Left forelimb (tissue), 1 donor: Measurements from ENCODE around the gene CKAP2L.
"Not testable (repeated sequence)": the region's sequence is repeated elsewhere in the genome, so short reads cannot be mapped to it uniquely, and the experiment has no call there.

Experiments used
- DNase-seq: peaks from one replicate; pipeline ENCODE4 v3.0.0-alpha.2; 2018; ENCODE audit warnings: low spot score

CKAP2L gene

DNA sequence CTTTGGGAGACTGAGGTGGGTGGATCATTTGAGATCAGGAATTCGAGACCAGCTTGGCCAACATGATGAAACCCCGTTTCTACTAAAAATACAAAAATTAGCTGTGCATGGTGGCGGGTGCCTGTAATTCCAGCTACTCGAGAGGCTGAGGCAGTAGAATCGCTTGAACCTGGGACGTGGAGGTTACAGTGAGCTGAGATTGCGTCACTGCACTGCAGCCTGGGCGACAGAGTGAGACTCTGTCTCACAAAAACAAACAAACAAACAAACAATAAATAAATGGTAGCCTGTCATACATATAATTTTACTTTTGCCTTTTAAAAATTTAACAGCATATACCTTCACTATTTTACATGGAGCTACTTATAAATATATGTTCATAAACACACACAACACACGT, 57.5 kb downstream of the CKAP2L start:
- DNase-seq, result not testable (repeated sequence)

DNA sequence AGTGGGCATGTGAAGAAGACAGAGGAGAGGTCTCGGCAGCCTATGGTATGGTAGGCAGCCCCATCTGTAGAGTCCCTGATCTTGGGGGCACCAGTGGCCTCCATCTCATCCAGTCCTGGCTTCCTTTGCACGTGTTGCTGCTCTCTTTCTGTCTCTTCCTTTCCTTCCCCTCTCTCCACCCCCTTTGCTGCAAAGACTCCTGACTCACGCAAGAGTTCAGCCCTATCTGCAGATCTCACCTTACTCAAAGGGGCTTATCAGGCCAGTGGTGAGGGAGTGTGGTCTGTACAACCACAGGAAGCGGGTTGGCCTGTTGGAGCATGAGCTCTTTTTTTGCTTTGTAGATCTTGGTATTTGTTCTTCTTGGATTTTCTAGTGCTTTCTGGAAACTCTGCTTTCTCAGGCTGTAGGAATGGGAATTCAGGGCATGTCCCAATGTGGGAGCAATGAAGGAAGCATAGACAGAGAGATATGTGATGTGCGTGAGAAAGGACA, 58.2 kb downstream of the CKAP2L start:
- peak; percentile 38 for DNase-seq

DNA sequence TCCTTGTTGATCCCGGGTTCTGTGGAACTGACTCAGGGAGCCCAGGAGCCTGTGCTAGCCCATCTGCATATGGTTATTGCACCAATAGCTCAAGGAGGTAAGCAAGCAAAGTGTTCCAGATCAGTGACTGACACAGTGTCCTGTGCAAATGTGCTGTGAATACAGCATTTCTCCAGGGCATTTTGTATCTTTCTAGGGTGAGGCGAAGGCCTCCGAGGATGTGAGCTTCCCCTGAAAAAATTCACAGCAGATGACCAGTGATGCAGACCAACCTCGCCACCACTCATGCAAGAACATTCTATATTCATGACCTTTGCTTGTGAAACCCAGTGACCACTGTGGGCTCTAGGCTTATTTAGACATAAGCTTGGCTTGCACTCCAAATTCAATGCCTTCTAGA, 58.8 kb downstream of the CKAP2L start:
- DNase-seq, result no peak

DNA sequence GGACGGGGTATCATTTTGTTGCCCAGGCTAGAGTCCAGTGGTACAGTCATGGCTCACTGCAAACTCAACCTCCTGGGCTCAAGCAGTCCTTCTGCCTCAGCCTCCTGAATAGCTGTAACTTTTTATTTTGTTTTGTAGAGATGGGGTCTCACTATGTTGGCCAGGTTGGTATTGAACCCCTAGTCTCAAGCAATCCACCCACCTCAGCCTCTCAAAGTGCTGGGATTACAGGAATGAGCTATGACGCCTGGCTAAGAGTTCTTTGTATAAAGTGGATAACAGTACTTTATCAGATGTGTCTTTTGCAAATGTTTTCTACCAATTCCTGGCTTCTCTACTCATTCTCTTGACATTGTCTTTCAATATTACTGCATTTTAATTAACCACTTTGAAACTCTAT, 60.7 kb downstream of the CKAP2L start:
- DNase-seq, result peak; percentile 18

DNA sequence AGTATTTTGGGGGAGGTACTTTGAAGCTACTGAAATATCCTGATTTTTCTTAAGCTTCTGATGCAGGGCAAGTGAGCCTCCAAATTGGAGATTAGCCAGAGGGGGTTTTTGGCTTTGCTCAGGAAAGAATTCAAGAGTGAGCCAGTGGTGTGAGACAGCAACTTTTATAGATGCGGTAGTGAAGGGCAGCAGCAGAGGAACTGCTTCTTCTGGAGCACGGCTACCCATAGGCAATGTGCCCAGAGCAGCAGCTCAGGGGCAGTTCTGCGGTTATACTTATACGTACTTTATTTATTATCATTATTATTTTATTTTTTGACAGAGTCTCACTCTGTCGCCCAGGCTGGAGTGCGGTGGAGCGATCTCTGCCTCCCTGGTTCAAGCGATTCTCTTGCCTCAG, 63.4 kb downstream of the CKAP2L start:
- DNase-seq, result peak; percentile 44

DNA sequence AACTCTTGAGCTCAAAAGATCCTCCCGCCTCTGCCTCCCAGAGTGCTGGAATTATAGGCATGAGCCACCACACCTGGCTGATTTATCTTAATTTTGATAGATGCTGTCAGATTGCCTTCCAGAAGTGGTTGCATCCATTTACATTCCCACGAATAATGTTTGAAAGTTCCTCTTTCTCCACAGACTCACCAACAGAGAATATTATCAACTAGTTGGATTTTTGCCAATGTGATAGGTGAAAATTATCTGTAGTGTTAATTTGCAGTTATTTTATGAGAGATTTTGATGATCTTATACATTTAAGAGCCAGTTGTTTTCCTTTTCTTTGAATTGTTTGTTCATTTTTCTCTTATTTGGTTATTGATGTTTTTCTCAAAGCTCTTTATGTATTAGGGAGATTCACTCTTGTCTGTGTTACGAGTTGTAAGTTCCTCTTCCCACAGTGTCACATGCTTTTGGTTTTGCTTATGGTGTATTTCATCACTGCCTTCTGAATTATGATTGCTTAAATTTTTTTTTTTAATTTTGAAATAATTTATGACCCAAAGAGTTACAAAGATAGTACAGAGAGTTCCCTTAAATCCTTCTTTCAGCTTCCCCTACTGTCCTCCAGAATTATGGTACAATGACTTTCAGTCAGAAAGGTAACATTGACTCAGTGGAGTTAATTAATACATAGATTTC, 64.3 kb downstream of the CKAP2L start:
- DNase-seq, result no peak

DNA sequence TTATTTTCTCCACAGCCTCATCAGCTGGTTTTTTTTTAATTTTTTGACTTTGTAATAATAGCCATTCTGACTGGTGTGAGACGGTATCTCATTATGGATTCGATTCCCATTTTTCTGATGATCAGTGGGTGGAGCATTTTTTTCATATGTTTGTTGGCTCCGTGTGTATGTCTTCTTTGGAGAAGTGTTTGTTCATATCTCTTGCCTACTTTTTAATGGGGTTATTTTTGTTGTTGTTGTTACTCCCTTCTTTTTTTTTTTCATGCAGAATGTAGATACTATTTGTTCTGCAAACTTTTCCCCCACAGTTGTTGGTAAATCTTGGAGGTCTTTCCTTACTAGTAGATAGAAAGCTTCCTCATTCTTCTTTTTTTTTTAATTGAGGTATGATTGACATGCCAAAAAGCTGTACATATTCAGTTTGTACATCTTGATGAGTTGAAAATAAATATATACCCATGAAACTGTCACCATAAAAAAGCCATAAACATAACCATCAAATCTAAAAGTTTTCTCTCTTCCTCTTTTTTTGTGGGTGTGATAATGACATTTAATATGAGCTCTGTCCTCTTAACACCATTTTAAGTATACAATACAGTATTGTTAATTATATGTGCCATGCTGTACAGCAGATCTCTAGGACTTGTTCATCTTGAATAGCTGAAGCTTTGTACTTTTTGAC, 65.4 kb downstream of the CKAP2L start:
- DNase-seq, result no peak

DNA sequence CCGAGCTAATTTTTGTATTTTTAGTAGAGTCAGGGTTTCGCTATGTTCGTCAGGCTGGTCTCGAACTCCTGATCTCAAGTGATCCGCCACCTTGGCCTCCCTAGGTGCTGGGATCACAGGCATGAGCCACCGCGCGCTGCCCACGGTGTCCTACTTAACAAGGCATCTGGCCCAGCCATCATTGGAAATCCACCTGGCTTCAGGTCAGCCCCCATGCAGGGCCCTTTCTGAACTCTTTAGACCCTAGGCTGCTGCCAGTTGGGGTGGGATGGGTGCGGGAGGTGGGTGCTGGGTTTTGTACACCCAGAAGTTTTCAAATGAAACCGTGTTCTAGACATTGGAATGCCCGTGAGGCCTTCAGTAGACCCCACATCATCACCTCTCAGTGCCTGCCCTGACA, 70.2 kb downstream of the CKAP2L start:
- no peak for DNase-seq

DNA sequence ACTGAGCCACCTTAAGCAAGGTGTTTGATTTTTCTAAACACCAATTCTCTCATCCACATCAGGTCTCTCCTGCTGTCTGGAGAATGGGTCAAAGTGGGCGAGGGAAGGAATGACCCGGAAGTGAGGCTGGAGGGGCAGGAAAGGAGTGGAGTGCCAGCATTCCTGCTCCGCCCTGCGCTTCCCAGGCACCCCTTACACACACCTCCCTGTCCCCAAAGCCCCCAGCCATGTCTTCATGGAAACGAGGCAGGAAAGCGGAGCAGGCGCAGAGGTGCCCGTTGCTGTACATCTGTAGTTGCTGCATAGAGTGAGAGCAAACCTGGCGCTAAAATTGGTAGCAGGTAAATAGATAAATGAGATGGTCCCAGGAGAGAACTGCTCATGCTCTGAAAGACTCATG, 70.8 kb downstream of the CKAP2L start:
- DNase-seq, result no peak

DNA sequence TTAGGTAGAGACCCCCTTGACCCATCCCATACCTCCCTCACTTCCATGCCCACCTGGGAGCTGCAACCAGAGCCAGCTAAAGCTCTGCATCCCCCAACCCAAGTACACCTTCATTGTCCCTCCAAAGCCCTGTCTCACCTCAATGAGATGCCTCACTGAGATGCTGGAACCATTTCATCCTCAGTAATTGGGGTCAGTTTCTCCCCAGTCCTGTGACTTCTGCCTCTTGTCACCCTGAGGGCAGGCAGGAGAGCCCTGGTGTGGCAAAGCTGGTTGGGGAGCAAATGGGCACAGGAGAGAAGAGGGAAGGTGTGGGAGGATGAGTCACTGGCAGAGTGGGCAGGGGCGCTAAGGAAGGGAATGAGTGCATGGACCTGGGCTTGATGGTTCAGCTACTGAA, 71.5 kb downstream of the CKAP2L start:
- DNase-seq, result no peak

DNA sequence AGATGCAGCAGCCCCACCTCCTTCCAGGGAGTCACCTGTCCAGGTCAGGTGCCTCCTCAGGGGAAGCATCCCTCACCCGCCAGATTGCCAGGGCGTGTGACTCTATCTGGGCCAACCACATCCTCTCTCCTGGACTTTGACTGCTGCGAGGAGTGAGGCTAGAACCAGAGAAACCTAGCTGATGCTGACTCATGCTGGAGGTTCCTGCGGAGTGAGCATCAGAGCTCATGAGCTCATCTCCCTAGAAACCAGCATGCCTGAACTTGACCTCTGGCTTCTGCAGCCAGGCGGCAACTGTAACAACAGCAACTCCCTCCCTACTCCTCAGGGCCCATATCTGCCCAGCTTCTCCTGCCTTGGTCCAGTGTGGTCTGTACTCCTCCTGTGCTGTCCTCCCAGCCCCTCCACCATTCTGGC, 71.9 kb downstream of the CKAP2L start:
- no peak for DNase-seq

DNA sequence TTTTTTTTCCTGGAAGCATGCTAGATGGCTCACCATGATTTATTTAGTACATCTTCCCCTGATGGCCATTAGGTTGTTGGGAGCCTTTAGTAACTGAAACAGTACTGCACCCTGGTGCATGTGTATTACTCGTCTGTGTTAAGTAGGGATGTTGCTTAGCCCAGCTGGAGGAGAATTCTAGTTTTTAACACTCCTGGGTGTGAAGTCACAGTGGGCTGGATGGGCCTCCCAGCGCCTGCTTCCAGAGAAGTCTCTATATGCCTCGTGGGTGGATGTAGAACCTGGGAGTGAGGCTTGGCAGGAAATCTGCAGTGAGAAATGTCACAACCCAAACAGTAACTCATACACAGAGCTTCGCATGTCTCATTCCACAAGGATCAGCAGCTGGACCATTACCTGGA, 72.5 kb downstream of the CKAP2L start:
- no peak for DNase-seq

DNA sequence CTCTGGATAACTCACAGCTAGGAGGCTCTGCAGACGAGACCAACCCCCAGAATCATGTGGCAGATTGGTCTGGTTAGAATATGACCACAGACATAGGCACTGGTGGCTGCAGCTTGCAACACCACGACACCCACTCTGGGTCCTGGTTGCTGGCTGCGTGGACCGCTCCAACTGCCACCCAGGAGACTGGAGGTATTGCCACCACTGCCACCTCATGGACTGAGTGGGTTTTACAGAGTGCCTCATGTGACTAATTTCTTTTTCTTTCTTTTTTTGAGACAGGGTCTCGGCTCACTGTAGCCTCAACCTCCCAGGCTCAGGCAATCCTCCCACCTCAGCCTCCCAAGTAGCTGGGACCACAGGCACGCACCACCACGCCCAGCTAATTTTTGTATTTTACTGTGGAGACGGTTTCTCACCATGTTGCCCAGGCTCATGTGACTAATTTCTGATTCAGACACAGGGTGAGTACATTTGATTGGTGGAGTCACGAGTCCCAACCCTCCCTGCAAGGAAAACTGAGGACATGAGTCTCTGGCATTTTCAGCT, 73.5 kb downstream of the CKAP2L start:
- DNase-seq, result no peak

DNA sequence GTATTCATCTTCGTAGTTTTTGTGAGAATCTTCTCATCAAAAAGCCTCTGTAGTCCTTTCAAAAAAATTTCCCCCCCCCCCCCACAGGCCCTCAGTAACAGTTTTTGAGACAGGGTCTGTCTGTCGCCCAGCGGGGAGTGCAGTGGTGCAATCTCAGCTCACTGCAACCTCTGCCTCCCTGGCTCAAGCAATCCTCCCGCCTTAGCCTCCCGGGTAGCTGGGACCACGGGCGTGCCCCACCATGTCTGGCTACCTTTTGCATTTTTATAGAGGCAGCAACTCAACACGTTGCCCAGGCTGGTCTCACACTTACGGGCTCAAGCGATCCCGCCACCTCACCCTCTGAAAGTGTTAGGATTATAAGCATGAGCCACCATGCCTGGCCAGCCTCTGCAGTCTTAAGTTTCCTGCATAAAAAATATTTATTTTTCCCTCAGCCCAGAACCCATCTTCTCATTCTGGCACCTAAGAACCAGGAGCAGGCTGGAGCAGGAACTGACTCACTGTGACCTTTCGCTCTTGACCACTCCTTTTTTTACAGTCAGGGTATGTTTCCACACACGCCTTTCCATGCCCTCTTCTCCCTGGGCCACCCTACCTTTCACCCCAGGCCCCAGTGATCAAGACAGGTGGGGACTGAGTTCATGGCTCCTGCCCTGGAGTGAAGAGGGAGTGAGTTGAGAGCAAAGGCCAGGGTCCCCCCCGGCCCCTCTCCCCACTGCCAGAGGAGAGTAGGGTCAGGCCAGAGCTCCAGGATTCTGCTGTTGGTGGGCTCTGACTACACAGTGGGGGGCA, 76.1 kb downstream of the CKAP2L start:
- DNase-seq, result no peak

DNA sequence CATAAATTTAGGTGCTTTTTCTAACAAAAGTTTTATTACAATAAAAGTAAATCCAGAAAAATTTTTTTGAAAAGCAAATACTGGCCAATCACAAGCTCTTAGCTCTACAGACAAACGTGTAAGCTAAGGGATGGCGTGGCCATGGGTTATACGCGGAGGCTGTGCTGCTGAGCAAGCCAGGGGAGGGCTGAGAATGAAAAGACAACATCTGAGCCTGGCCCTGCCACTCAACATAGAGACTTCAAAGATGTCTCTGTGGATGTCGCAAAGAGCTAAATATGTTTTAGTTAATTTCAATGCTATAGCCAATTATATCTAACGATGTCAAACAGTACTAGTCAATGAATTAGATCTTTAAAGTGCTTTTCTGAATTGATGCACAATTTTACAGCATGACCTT, 76.9 kb downstream of the CKAP2L start:
- DNase-seq, result no peak
